ENCODE data around the gene NCAM1.

The NCAM1 gene

DNA sequence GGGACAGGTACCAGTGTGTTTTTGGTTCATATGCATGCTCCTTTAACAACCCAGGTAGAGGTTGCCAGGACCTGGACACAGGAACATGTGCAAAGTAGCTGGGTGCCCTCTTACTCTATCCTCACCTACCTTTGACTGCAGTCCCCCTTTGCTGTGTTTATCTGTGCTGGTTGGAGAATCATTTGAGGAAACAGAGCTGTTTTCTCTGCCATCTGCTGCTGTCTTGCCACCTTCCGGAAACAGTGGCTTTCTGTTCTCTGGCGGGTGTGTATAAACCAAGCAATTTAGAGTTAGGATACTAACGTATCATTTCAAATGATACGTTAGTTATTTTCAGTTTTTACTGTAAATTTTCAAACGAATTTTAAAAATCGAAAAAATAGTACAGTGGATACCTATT lies 181.3 kb downstream of the NCAM1 start:
- no peak for DNase-seq (ENCODE audit: low read depth, low spot score)
- Histone ChIP-seq H3K27ac (ENCODE audit: low read length) (no peak overlapping the region), H3K27me3 (ENCODE audit: control insufficient read depth, insufficient read depth, low read length) (no peaks in the 10 kb centered on the region), H3K9me3 (ENCODE audit: control insufficient read depth, insufficient read depth, low read length) (no peaks in the 10 kb centered on the region), H3K4me1 (ENCODE audit: control insufficient read depth, insufficient read depth, low read length) (no peaks in the 10 kb centered on the region), H3K4me3 (ENCODE audit: low read length) (no peak overlapping the region), H3K36me3 (ENCODE audit: control insufficient read depth, insufficient read depth, low read length) (no peaks in the 10 kb centered on the region)
- no CpG with 5 or more reads among the region's 6 CpGs for WGBS (ENCODE audit: insufficient coverage, insufficient read length)

DNA sequence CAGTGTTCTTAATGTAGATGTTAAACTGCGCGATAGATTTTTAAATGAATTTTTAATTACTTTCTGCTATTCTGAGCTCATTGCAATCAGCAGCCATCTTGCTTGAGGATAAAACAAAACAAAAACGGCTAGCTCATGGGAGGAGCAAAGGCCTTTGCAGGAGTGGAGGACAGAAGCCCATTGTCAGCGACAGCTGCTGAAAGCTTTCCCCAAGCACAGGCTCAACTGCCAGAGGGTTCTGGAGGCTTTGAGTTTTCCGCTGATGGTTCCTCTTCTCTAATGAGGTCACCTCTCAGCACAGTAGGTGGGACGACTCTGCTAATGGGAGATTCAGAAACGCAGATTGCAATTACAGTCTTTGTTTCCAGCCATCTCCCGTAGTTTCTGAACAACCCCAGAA lies 186.0 kb downstream of the NCAM1 start:
- Histone ChIP-seq H3K4me3 (ENCODE audit: low read length) (no peak overlapping the region), H3K27me3 (ENCODE audit: control insufficient read depth, insufficient read depth, low read length) (no peaks in the 10 kb centered on the region), H3K27ac (ENCODE audit: low read length) (no peak overlapping the region), H3K36me3 (ENCODE audit: control insufficient read depth, insufficient read depth, low read length) (no peaks in the 10 kb centered on the region), H3K9me3 (ENCODE audit: control insufficient read depth, insufficient read depth, low read length) (no peaks in the 10 kb centered on the region), H3K4me1 (ENCODE audit: control insufficient read depth, insufficient read depth, low read length) (no peaks in the 10 kb centered on the region)
- DNase-seq (ENCODE audit: low read depth, low spot score) = no peak
- WGBS (ENCODE audit: insufficient coverage, insufficient read length) = no CpG with 5 or more reads among the region's 8 CpGs

DNA sequence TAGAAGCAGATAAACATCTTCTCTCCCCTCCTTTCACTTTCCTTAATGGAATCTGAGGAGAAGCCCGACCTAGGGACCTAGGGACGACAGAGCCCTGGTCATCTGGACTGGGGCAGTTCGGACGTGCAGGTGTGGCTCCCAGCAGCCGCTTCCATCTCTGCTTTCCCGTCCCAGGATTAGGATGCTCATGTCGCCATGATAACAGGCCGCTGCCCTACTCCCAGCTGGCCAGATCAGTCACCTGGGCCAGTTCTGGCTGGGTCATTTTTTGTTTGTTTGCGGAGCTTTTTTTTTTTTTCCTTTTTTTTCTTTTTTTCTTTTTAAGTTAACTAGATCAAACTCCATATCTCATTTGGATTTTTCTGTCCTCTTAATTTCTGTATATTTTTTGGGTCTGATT lies 186.9 kb downstream of the NCAM1 start:
- Histone ChIP-seq H3K9me3 (ENCODE audit: control insufficient read depth, insufficient read depth, low read length) (no peaks in the 10 kb centered on the region), H3K4me3 (ENCODE audit: low read length) (no peak overlapping the region), H3K27ac (ENCODE audit: low read length) (no peak overlapping the region), H3K4me1 (ENCODE audit: control insufficient read depth, insufficient read depth, low read length) (no peaks in the 10 kb centered on the region), H3K36me3 (ENCODE audit: control insufficient read depth, insufficient read depth, low read length) (no peaks in the 10 kb centered on the region), H3K27me3 (ENCODE audit: control insufficient read depth, insufficient read depth, low read length) (no peaks in the 10 kb centered on the region)
- no CpG with 5 or more reads among the region's 9 CpGs for WGBS (ENCODE audit: insufficient coverage, insufficient read length)
- DNase-seq (ENCODE audit: low read depth, low spot score) = no peak

DNA sequence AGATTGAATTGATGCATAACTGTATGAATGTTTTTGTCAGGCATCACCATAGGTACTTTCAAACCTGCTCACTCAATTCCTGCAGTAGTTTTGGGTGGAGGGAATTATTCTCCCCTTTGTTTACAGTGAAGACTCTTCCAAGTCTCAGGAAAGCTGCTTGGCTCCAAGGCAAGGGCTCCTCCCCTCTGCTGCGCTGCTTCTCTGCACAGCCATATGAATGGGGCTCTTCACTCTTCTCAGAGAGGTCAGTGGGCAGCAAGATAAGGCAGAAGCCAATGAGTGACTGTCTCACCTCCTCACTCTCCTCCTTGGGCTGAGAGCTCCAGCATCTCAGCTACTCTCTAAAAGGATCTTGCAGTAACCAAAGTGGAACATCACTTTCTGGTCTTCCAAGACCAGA lies 187.4 kb downstream of the NCAM1 start:
- Histone ChIP-seq H3K27me3 (ENCODE audit: control insufficient read depth, insufficient read depth, low read length) (no peaks in the 10 kb centered on the region), H3K9me3 (ENCODE audit: control insufficient read depth, insufficient read depth, low read length) (no peaks in the 10 kb centered on the region), H3K4me3 (ENCODE audit: low read length) (no peak overlapping the region), H3K4me1 (ENCODE audit: control insufficient read depth, insufficient read depth, low read length) (no peaks in the 10 kb centered on the region), H3K27ac (ENCODE audit: low read length) (no peak overlapping the region), H3K36me3 (ENCODE audit: control insufficient read depth, insufficient read depth, low read length) (no peaks in the 10 kb centered on the region)
- WGBS (ENCODE audit: insufficient coverage, insufficient read length) = no CpG with 5 or more reads among the region's 1 CpG
- no peak for DNase-seq (ENCODE audit: low read depth, low spot score)

DNA sequence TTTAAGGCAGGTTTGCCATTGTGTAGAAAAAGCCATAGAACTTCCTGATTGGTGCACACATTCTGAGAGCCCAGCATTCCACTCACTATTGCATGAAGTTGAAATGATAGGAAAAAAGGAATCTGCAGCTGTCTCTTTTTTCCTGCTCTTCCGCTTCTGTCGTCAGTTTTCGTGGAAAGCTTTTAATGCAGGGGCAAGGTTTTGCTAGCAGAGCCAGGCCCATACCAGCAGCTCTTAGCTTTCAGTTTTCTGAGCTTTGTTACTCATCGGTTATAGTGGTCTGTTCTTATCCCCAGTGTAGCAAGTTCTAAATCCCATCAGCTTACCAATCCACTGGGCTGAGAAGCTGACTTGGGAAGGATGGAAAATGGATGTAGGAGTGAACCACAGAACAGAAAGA lies 190.3 kb downstream of the NCAM1 start:
- no CpG with 5 or more reads among the region's 4 CpGs for WGBS (ENCODE audit: insufficient coverage, insufficient read length)
- Histone ChIP-seq H3K27ac (ENCODE audit: low read length) (no peak overlapping the region), H3K4me3 (ENCODE audit: low read length) (no peak overlapping the region), H3K4me1 (ENCODE audit: control insufficient read depth, insufficient read depth, low read length) (no peaks in the 10 kb centered on the region), H3K9me3 (ENCODE audit: control insufficient read depth, insufficient read depth, low read length) (no peaks in the 10 kb centered on the region), H3K36me3 (ENCODE audit: control insufficient read depth, insufficient read depth, low read length) (no peaks in the 10 kb centered on the region), H3K27me3 (ENCODE audit: control insufficient read depth, insufficient read depth, low read length) (no peaks in the 10 kb centered on the region)
- DNase-seq (ENCODE audit: low read depth, low spot score) = no peak

DNA sequence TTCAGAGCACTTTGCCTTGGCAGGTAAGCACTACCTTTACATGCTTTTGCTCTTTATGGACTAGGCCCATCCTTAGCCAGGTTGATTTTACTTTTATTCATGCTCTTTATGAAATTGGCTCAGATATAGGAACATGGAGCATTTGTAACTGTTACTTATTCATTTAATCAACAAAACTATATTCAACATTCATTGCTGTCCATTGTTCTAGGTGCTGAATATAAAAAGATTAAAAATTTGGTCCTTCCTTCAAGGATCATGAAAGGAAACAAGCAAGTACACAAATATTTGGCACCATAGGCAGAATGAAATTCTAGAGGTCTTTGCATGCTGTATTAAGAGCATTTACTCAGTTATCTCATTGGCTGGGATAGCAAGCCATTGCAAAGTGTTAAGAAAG lies 191.3 kb downstream of the NCAM1 start:
- no peak overlapping the region for H3K27ac ChIP-seq (ENCODE audit: low read length)
- no peaks in the 10 kb centered on the region for H3K9me3 ChIP-seq (ENCODE audit: control insufficient read depth, insufficient read depth, low read length)
- H3K36me3 ChIP-seq (ENCODE audit: control insufficient read depth, insufficient read depth, low read length) = no peaks in the 10 kb centered on the region
- no peak overlapping the region for H3K4me3 ChIP-seq (ENCODE audit: low read length)
- H3K4me1 ChIP-seq (ENCODE audit: control insufficient read depth, insufficient read depth, low read length) = no peaks in the 10 kb centered on the region
- no peak for DNase-seq (ENCODE audit: low read depth, low spot score)
- H3K27me3 ChIP-seq (ENCODE audit: control insufficient read depth, insufficient read depth, low read length) = no peaks in the 10 kb centered on the region

DNA sequence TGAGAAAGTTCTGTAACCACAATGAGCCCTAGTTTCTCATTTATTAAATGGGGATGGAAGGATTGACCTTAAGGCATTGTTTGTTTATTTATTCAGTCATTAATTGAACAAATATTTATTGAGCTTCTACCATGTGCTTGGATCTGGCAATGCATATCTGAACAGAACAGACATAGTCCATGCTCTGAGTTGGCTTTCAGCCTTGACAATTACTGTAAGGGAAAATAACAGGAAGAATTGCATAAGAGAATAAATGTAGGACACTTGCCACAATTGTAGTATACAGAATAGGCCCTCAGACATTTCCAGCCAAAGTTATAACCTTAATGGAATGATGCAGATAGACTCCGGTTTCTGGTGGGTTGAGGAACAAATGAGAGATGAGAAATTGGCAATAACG lies 192.6 kb downstream of the NCAM1 start:
- H3K36me3 ChIP-seq (ENCODE audit: control insufficient read depth, insufficient read depth, low read length) = no peaks in the 10 kb centered on the region
- H3K4me3 ChIP-seq (ENCODE audit: low read length) = no peak overlapping the region
- H3K9me3 ChIP-seq (ENCODE audit: control insufficient read depth, insufficient read depth, low read length) = no peaks in the 10 kb centered on the region
- H3K4me1 ChIP-seq (ENCODE audit: control insufficient read depth, insufficient read depth, low read length) = no peaks in the 10 kb centered on the region
- no CpG with 5 or more reads among the region's 2 CpGs for WGBS (ENCODE audit: insufficient coverage, insufficient read length)
- H3K27ac ChIP-seq (ENCODE audit: low read length) = no peak overlapping the region
- no peak for DNase-seq (ENCODE audit: low read depth, low spot score)
- H3K27me3 ChIP-seq (ENCODE audit: control insufficient read depth, insufficient read depth, low read length) = no peaks in the 10 kb centered on the region

DNA sequence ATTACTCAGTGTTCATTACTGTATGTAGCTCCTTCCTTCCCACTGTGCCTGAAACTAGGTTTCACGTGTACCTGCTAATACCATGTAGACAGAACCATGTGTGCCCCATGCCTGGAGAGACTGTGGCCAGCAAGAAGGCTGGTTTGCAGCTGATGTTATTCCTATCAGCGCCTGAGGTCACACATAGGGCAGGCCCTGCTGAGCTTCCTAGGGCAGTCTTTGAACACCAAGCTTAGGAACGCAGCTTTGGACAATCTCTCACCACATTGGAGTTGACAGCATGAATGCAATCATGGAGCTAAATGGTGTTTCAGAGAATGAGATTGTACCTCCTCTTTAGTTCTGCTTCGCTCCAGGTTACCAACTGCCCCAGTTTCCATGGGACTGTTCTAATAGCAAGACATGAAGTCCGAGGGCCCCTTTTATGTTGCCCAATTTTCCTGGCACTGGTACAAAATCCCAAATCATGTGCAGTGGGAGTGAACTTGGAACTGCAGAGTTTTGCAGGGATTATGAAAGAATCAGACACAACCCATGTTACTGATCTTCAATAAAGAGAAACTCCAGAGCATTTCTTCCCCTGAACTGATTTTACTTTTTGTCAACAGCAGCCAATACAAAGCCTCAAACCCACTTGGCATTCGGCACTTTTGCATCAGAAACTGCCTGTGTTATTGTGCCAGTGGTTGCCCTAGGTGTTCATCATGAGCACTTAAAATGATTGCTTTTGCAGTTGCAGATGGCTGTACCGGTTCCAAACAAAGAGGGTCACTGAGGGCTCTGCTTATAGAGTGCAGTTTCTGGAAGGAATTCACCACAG lies 199.0 kb downstream of the NCAM1 start:
- Histone ChIP-seq H3K27me3 (ENCODE audit: control insufficient read depth, insufficient read depth, low read length) (no peaks in the 10 kb centered on the region), H3K4me3 (ENCODE audit: low read length) (no peak overlapping the region), H3K4me1 (ENCODE audit: control insufficient read depth, insufficient read depth, low read length) (no peaks in the 10 kb centered on the region), H3K9me3 (ENCODE audit: control insufficient read depth, insufficient read depth, low read length) (no peaks in the 10 kb centered on the region), H3K36me3 (ENCODE audit: control insufficient read depth, insufficient read depth, low read length) (no peaks in the 10 kb centered on the region), H3K27ac (ENCODE audit: low read length) (no peak overlapping the region)
- no peak for DNase-seq (ENCODE audit: low read depth, low spot score)
- WGBS (ENCODE audit: insufficient coverage, insufficient read length) = no CpG with 5 or more reads among the region's 7 CpGs

DNA sequence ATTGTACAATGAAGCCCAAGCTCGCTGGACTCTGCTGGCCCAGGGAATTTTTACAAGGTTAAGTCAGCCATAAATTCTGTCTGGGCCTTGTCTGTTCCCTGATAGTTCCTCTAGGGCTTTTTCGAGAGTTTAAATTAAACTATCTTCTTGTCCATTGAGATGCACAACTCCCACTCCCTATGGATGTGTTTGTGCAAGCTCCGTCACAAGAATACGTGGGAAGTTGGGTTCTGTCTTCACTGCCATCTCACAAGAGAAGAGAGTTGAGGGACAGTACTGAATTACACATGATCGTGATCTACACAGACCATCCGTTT lies 199.5 kb downstream of the NCAM1 start:
- Histone ChIP-seq H3K4me1 (ENCODE audit: control insufficient read depth, insufficient read depth, low read length) (no peaks in the 10 kb centered on the region), H3K36me3 (ENCODE audit: control insufficient read depth, insufficient read depth, low read length) (no peaks in the 10 kb centered on the region), H3K27me3 (ENCODE audit: control insufficient read depth, insufficient read depth, low read length) (no peaks in the 10 kb centered on the region), H3K4me3 (ENCODE audit: low read length) (no peak overlapping the region), H3K27ac (ENCODE audit: low read length) (no peak overlapping the region), H3K9me3 (ENCODE audit: control insufficient read depth, insufficient read depth, low read length) (no peaks in the 10 kb centered on the region)
- no CpG with 5 or more reads among the region's 6 CpGs for WGBS (ENCODE audit: insufficient coverage, insufficient read length)
- DNase-seq (ENCODE audit: low read depth, low spot score) = no peak

DNA sequence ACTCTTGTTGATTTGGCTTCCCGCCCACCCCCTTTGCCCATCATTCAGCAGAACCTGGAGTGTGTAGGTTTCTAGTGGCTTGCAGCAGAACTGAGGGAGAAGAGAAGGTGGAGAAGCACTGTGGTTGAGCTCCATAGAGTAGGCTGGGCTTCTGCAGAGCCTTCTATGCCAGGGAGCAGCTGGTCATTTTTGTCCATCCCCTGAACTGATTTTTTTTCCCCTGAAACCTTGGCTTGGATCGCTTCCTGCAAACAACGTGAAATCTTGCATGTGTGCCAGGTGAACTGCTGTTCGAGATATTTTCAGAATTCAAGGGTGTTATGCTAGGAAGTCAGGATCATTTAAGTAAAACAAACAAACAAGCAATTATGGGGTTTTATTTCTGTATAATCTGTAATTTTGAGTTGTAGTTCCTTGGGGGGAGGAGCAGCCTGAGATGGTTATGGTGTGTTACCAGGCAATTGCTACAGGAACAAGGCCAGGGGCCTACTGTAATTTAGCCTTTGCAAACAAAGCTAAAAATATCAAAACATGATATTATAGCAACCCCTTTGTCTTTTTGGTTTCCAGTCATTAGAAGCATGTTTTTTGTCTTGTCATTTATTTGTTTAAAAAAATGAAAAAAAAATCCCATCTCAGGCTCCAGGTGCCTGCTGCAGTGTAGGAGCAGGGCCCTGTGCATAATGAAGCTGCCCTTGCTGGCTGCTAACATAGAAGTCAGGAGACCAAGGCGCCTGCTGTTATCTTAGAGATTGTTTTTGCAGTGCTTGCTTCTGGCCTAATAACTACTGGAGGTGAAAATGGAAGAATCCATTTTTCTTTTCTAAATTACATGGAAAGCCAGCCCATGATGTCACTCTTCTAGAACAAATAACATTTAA lies 200.7 kb downstream of the NCAM1 start:
- Histone ChIP-seq H3K27me3 (ENCODE audit: control insufficient read depth, insufficient read depth, low read length) (no peaks in the 10 kb centered on the region), H3K4me1 (ENCODE audit: control insufficient read depth, insufficient read depth, low read length) (no peaks in the 10 kb centered on the region), H3K36me3 (ENCODE audit: control insufficient read depth, insufficient read depth, low read length) (no peaks in the 10 kb centered on the region), H3K27ac (ENCODE audit: low read length) (no peak overlapping the region), H3K9me3 (ENCODE audit: control insufficient read depth, insufficient read depth, low read length) (no peaks in the 10 kb centered on the region), H3K4me3 (ENCODE audit: low read length) (no peak overlapping the region)
- DNase-seq (ENCODE audit: low read depth, low spot score) = no peak
- no CpG with 5 or more reads among the region's 5 CpGs for WGBS (ENCODE audit: insufficient coverage, insufficient read length)

DNA sequence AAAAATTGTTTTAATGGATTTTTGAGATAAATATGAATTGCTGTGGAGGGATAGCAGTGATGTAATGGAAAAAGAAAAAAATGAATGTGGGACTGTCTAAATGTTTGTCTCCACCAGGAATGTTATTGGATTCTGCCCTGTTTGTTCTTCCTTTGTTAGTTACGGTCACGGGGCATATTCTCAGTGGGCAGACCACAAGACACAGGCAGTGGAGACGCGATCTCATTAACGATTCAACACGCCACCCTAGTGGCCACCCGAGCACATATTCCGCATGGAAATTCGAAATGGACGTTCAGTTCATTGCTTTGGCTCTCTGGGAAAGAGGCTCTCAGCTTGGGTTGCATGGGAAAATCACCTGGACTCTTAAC lies 201.4 kb downstream of the NCAM1 start:
- H3K4me1 ChIP-seq (ENCODE audit: control insufficient read depth, insufficient read depth, low read length) = no peaks in the 10 kb centered on the region
- H3K4me3 ChIP-seq (ENCODE audit: low read length) = no peak overlapping the region
- H3K9me3 ChIP-seq (ENCODE audit: control insufficient read depth, insufficient read depth, low read length) = no peaks in the 10 kb centered on the region
- H3K27ac ChIP-seq (ENCODE audit: low read length) = no peak overlapping the region
- no CpG with 5 or more reads among the region's 10 CpGs for WGBS (ENCODE audit: insufficient coverage, insufficient read length)
- no peaks in the 10 kb centered on the region for H3K27me3 ChIP-seq (ENCODE audit: control insufficient read depth, insufficient read depth, low read length)
- no peak for DNase-seq (ENCODE audit: low read depth, low spot score)
- H3K36me3 ChIP-seq (ENCODE audit: control insufficient read depth, insufficient read depth, low read length) = no peaks in the 10 kb centered on the region

Data from iPS DF 6.9 (cell line).